GM18502 (cell line): Measurements from ENCODE around the gene NRF1.

ENCODE experiments used
- ATAC-seq: cut with Tn5 transposase; IDR thresholded peaks from one replicate; pipeline ENCODE4 v1.9.1; 2021; ENCODE audit warnings: mild to moderate bottlenecking; ENCODE audit not compliant: unreplicated experiment, poor library complexity

The NRF1 gene

DNA sequence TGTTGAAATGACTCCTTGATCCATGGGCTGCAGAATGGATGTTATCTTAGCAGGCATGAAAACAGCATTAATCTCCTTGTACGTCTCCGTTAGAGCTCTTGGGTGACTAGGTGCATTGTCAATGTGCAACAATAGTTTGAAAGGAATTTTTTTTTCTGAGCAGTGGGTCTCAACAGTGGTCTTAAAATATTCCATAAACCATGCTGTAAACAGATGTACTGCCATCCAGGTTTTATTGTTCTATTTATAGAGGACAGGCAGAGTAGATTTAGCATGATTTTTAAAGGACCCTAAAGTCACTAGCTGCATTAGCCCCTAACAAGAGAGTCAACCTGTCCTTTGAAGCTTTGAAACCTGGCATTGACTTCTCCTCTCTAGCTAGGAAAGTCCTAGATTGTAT is 64.0 kb downstream of the NRF1 start:
- ATAC-seq: no peak

DNA sequence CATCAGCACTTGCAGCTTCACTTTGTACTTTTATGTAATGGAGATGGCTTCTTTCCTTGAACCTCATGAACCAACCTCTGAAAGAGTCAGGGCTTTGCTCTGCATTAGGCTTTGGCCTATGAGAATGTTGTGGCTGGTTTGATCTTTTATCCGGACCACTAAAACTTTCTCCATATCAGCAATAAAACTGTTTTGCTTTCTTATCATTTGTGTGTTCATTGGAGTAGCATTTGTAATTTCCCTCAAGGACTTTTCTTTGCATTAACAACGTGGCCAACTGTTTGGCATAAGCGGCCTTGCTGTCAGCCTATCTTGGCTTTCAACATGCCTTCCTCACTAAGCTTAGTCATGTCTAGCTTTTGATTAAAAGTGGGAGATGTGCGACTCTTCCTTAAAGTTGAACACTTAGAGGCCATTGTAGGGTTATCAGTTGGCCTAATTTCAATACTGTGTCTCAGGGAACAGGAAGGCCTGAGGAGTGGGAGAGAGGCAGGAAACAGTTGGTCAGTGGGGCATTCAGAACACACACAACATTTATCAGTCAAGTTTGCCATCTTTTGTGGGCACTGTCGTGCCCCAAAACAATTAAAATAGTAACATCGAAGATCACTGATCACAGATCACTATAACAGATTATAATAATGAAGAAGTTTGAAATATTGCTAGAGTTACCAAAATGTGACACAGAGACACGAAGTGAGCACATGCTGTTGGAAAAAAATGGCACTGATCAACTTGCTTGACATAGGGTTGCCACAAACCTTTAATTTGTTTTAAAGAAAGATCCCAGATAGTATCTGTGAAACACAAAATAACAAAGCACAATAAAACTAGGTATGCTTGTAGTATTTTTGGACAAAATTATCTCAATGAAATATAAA is 64.7 kb downstream of the NRF1 start:
- no peak for ATAC-seq

GRCh38 chr7:129677796-129678195 is 66.3 kb downstream of the NRF1 start:
- ATAC-seq: no peak

- ATAC-seq: no peak
These were observed 67.1 kb downstream of the NRF1 start for GRCh38 chr7:129678606-129679005.

DNA sequence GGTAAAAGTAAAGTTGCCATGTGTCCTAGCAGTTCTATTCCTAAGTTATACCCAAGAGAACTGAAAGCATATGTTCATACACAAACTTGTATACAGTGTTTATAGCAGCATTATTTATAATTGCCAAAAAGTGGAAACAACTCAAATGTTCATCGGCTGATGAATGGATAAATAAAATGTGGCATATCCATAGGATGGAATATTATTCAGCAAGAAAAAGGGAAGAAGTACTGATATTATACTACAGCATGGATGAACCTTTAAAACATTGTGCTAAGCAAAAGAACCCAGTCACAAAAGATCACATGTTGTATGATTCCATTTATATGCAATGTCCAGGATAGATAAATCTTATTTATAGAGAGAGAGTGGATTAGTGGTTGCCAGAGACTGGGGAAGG is 68.9 kb downstream of the NRF1 start:
- ATAC-seq: no peak

GRCh38 chr7:129684777-129685176 is 73.3 kb downstream of the NRF1 start:
- ATAC-seq: no peak

- no peak for ATAC-seq
These were observed 74.5 kb downstream of the NRF1 start for GRCh38 chr7:129686063-129686462.

DNA sequence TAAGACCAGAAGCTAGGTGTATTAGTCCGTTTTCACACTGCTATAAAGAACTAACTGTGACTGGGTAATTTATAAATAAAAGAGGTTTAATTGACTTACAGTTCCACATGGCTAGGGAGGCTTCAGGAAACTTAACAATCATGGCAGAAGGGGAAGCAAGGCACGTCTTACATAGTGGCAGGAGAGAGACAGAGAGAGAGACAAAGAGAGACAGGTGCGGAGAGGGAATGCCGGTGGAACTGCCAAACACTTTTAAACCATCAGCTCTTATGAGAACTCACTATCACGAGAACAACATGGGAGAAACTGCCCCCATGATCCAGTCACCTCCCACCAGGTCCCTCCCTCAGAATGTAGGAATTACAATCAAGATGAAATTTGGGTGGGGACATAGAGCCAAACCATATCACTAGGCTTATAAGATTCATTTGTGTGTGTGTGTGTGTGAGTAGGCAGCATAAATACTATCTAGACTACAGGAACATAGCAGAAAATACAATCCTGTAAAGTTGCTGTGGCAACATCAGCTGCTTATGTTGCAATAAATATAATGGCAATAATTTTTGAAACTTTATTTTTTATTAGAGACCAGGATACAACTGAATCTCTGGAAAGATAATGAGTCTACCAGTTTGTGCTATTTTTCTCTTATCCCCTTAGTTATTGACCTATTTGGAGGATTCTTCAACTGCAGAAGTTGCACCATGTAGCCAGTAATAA is 77.1 kb downstream of the NRF1 start:
- ATAC-seq: no peak

DNA sequence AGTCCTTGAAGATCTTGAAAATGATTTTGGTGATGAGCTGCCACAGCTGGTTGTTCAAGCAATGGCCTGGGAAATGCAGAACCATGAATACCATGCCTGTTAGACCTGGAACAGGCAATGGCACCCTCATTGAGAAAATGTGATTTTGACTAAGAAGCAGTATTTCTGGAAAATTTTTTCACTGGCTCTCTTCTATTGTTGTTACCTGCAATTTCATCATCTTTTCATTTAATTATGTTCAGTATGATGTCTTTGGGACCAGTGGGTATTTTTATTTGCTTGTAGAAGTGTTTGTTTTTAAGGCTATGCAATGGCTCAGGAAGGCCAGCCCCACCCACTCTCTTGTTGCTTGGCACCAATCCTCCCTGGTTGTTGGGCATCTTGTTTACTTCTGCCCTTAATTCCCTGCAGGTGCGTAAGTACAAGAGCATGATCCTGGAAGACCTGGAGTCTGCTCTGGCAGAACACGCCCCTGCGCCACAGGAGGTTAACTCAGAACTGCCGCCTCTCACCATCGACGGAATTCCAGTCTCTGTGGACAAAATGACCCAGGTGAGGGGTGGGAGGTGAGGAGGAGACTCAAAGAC is 78.6 kb downstream of the NRF1 start:
- no peak for ATAC-seq

GRCh38 chr7:129690701-129691100 is 79.2 kb downstream of the NRF1 start:
- no peak for ATAC-seq

DNA sequence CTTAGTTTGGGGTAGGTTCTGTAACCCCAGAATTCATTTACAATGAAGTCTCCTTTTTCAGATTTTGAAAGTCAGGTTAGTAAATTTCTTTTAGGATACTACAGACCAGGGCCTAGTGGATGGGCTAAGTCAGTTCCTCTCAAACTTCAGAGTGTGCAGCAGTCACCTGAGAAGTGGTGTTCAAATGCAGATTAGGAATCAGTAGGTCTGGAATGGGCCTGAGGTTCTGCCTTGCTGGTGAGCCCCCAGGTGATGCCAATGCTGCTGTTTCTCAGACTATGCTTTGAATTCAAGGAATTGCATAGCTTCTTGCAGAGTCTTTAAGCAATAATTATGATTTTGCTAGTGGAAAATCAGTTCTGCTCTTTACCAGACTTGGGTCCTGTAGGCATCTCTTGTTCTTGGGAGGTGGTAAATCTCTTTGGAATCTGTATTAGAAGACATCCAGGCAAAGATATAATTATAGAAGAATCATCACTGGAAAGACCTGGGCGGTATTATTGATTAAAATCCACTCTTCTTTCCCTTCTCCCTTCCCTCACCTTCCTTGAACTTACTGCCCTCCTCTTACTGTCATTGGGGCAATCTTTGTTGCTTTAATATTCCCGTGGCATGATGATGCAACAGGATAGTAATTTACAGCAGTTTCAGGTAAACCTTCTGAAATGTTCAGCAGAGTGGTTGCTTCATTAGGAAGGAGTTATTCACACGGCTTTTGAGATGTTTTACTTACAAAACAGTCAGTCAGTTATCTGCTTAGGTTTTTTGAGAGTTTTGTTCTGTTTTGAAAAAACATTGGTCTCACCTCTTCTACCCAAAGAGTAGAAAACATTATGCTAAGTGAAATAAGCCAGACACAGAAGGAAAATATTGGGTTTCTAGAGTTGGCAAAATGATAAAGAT is 87.2 kb downstream of the NRF1 start:
- no peak for ATAC-seq

- no peak for ATAC-seq
These were observed 90.8 kb downstream of the NRF1 start for GRCh38 chr7:129702316-129702715.

DNA sequence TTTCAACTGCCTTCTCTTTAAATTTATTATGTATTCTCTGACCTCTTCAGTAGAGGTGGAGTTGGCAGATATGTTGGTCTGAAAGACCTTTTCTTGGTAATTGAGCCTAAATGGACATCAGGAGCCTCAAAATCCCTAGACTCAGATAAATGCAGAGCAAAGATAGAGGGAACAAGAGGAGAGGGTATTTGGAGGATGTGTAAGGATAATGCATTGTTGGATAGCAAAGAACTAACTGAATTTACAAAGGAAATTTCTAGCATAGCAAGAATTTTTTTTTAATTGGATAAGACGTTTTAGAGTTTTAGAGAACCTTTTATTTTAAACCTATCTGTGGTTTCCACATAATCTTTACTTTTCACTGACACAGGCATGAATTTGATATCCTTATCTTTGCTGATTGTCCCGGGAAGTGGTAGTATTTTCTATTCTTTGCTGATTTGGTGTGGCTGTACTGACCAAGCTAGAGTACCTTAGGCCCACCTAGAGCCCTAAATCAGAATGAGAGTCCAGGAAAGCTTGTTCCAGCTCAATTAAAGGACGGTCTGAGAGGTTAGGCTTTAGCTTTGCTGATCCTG is 91.3 kb downstream of the NRF1 start:
- no peak for ATAC-seq

GRCh38 chr7:129703751-129704150 is 92.2 kb downstream of the NRF1 start:
- no peak for ATAC-seq

- ATAC-seq: no peak
These were observed 96.5 kb downstream of the NRF1 start for GRCh38 chr7:129707910-129708499.

- ATAC-seq: no peak
These were observed 102.0 kb downstream of the NRF1 start for GRCh38 chr7:129713544-129713943.

DNA sequence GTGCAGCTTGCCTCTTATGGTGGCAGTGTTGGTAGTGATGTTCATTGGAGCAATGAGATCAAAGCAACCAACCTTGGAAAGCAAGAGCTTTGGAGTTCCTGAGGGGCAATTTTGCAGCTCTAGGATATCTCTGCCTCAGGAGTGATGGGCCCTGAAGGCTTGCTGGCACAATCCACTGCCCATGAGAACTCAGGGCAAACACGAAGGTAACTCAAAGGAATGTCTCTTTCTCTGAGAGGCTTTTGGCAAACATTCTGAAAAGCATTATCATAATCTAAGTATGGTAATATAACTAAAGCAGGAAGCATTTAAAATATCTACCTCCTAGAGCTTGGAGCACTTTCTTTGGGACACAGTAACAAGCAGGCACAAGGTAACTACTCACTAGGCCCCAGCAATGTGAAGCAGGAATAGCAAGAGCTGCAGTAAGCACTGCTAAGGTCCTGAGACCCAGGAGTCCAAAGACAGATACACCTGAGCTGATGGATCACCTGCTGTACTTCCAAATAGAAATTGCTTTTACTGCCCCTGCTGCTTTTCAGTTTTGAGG is 103.1 kb downstream of the NRF1 start:
- no peak for ATAC-seq

DNA sequence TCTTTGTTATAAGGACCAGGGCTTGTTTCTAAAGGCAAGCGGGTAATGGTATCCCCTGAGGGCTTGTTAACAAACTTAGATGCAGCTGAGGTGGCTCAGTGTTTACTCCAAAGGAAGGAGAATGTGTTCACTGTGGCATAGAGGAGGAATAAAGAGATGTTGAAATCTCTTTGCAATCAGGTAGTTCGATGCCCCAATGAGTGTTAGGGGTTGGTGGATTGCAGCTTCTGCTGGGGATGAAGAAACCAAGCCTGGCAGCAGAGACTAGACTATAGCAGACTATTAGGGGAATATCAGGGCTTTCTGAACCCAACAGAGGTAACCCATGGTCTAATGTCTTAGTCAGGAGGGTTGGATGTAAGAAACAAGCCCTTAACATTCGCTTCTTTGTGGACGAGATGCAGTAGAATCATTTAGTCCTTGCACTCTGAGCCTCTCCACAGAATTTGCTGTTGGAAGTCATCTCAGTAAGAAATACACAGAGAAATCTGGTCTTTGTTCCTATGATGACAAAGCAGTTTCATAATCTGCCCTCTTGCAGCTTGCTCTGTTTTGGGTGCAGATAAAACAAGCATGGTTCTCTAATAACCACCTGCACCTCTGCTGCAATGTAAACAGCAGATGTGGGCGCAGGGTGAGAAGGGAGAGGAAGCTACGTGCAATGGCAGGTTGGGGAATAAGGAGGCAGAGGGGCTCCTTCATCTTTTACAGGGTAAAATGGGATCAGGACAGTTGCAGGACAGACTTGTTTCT is 108.6 kb downstream of the NRF1 start:
- ATAC-seq: no peak

DNA sequence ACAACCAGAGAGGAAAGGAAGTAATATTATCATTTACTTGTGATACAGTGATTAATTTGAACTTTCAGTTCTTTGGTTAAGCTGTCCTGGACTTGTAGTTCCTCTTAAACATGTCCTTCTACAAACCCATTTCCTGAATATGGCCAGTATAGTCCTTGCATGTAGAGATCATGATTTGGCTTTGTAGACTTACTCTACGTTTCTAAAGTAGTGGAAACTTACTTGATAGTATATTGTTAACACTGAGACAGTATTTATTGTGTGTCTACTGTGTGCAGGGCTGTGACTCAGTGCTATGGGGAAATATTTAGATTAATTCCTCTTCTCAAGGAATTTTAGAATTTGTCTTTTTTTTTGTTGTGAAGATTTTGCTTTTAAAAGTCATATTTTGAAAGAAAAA is 109.5 kb downstream of the NRF1 start:
- no peak for ATAC-seq
